A549 treated with RU486 at 1 μM for 4 hours (cell line): Measurements from ENCODE around the gene CLDN3. TPM values are rescaled to one million over a fixed set of nuclear protein-coding genes. Genes with fewer than 3 reads are reported as not detected.

ENCODE experiments used
- total RNA-seq: library from RNA; stranded (reverse); fragments of 200-300 nt; extraction: Qiagen RNA extraction; gene quantifications from 5 replicates; pipeline ENCODE4 v1.2.3, GENCODE V29; 2022; ENCODE audit warnings: low read depth

Gene CLDN3, protein sequence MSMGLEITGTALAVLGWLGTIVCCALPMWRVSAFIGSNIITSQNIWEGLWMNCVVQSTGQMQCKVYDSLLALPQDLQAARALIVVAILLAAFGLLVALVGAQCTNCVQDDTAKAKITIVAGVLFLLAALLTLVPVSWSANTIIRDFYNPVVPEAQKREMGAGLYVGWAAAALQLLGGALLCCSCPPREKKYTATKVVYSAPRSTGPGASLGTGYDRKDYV
- 1.4 to 3.4 TPM (median 2.9 TPM) in 5 replicates for total RNA-seq

GRCh38 chr7:73770002-73770859 lies at the start of gene CLDN3:
TSS of gene CLDN3 (minus strand) at chr7:73770270. CDS start at chr7:73770049, 221 bp downstream.

DNA sequence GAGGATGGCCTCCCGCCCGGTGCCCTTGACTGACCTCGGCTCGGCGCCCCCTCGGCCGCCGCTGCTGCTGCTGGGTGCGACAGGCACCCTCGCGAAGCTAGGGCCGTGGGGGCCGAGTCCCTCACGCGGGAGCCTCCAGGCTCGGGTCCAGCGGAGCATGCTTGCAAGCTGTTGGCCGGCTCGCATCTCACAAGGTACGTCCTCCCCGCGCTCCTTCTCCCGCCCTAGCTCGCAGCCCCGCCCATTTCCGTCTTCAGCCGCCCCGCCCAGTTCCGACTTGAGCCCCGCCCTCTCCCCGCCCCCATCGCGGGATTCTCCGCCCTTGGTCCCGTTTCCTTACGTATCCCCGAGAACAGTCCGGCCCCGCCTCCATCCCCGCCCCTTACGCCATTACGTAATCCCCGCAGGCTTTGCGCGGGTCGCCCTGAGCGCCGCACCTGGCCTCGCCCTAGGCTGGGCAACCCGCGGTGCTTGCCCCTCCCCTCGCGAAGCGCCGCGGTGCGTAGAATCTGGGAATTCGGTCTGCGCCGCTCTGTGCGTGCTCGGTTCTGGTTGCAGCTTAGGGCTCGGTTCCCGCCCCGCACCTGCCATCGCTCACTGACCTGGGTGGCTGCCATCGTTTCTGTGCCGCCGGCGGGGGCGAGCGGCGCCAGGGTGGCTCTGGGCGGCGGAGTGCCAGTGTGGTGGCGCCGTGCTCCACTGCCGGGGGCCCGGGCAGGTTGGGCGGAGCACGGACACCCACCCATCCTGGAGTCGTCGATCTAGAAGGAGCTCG lies 31.3 kb downstream of the CLDN3 start, which contains the start of gene ABHD11:
TSS of gene ABHD11 (minus strand) at position 191 of the 775 bp plus-strand sequence. CDS start at position 159, 32 bp downstream.

Other genes with a start within 250 kb of the CLDN3 start
- 52.1 to 66.9 TPM (median 61.1 TPM) in 5 replicates for gene BAZ1B, start 248.0 kb downstream of the CLDN3 start, total RNA-seq
- 64.3 to 77.7 TPM (median 72.6 TPM) in 5 replicates for gene BCL7B, start 212.6 kb downstream of the CLDN3 start, total RNA-seq
- 54.2 to 57.6 TPM (median 55.2 TPM) in 5 replicates for gene TBL2, start 191.7 kb downstream of the CLDN3 start, total RNA-seq
- 0.63 to 1.3 TPM (median 0.90 TPM) in 5 replicates for gene MLXIPL, start 145.7 kb downstream of the CLDN3 start, total RNA-seq
- 2.9 to 6.0 TPM (median 5.1 TPM) in 5 replicates for gene VPS37D, start 102.4 kb downstream of the CLDN3 start, total RNA-seq
- gene DNAJC30, start 86.8 kb downstream of the CLDN3 start, total RNA-seq, result 6.9 to 10.5 TPM (median 10.2 TPM) in 5 replicates
- 126 to 174 TPM (median 136 TPM) in 5 replicates for gene BUD23, start 86.7 kb downstream of the CLDN3 start, total RNA-seq
- 58.5 to 80.4 TPM (median 70.2 TPM) in 5 replicates for gene STX1A, start 50.6 kb downstream of the CLDN3 start, total RNA-seq
- 20.5 to 29.3 TPM (median 24.9 TPM) in 5 replicates for gene ABHD11, start 31.5 kb downstream of the CLDN3 start, total RNA-seq
- 4.2 to 7.1 TPM (median 5.1 TPM) in 5 replicates for gene CLDN4, start 60.7 kb upstream of the CLDN3 start, total RNA-seq
- 7.2 to 11.6 TPM (median 9.1 TPM) in 5 replicates for gene METTL27, start 72.2 kb upstream of the CLDN3 start, total RNA-seq
- gene TMEM270, start 90.9 kb upstream of the CLDN3 start, total RNA-seq, result 0.20 to 0.54 TPM in 2 of 5 replicates, not detected in the others